Middle frontal gyrus (tissue), 1 donor: ENCODE results near the gene RASA3.
"Not testable (repeated sequence)": the region's sequence is repeated elsewhere in the genome, so short reads cannot be mapped to it uniquely, and the experiment has no call there.

Source experiments
- DNase-seq: peaks from one replicate; pipeline ENCODE4 v3.0.0-alpha.2; 2015; ENCODE audit warnings: low spot score; ENCODE audit errors: extremely low spot score

The RASA3 gene

GRCh38 chr13:114081761-114082681 lies 50.4 kb downstream of the RASA3 start:
- DNase-seq, result no peak

GRCh38 chr13:114080739-114081561 lies 51.5 kb downstream of the RASA3 start:
- DNase-seq, result no peak

- DNase-seq, result no peak
Measured at GRCh38 chr13:114079601-114080536, 52.6 kb downstream of the RASA3 start.

GRCh38 chr13:114078461-114079451 lies 53.7 kb downstream of the RASA3 start:
- no peak for DNase-seq

GRCh38 chr13:114077933-114078325 lies 54.5 kb downstream of the RASA3 start:
- DNase-seq, result peak; percentile 47

GRCh38 chr13:114077099-114077932 lies 55.1 kb downstream of the RASA3 start:
- DNase-seq, result no peak

GRCh38 chr13:114076329-114077090 lies 55.9 kb downstream of the RASA3 start:
- no peak for DNase-seq

GRCh38 chr13:114075811-114076210 lies 56.6 kb downstream of the RASA3 start:
- DNase-seq, result not testable (repeated sequence)

- no peak for DNase-seq
Measured at GRCh38 chr13:114074671-114075315, 57.6 kb downstream of the RASA3 start.

GRCh38 chr13:114073881-114074612 lies 58.4 kb downstream of the RASA3 start:
- DNase-seq, result no peak

- DNase-seq, result no peak
Measured at GRCh38 chr13:114072421-114072820, 60.0 kb downstream of the RASA3 start.

- no peak for DNase-seq
Measured at GRCh38 chr13:114071991-114072390, 60.4 kb downstream of the RASA3 start.

- no peak for DNase-seq
Measured at GRCh38 chr13:114071410-114071809, 61.0 kb downstream of the RASA3 start.

GRCh38 chr13:114070098-114070799 lies 62.2 kb downstream of the RASA3 start:
- no peak for DNase-seq

GRCh38 chr13:114069376-114070097 lies 62.9 kb downstream of the RASA3 start:
- no peak for DNase-seq
